ENCODE results near the gene MT1HL1.
"Not testable (repeated sequence)": the region's sequence is repeated elsewhere in the genome, so short reads cannot be mapped to it uniquely, and the experiment has no call there.

The MT1HL1 gene

GRCh38 chr1:236979149-236979900 lies 24.9 kb downstream of the MT1HL1 start:
- no peak for DNase-seq (ENCODE audit: low read depth, low spot score)
- H3K4me3 ChIP-seq (ENCODE audit: low read depth, low read length), result no peak overlapping the region
- TF ChIP-seq CTCF (IDR thresholded peaks at IDR 0.05; ENCODE audit: insufficient read depth, low read length, missing control alignments), result no peak
- ChIA-PET CTCF (no interaction called here), POLR2A (no interaction called here)

GRCh38 chr1:236978740-236979139 lies 25.5 kb downstream of the MT1HL1 start:
- no peak for TF ChIP-seq CTCF (IDR thresholded peaks at IDR 0.05; ENCODE audit: insufficient read depth, low read length, missing control alignments)
- no peak for DNase-seq (ENCODE audit: low read depth, low spot score)
- ChIA-PET CTCF (no interaction called here), POLR2A (no interaction called here)
- no peak overlapping the region for H3K4me3 ChIP-seq (ENCODE audit: low read depth, low read length)

- POLR2A ChIA-PET, result no interaction called here
- no peak for DNase-seq (ENCODE audit: low read depth, low spot score)
- TF ChIP-seq CTCF (IDR thresholded peaks at IDR 0.05; ENCODE audit: insufficient read depth, low read length, missing control alignments), result no peak
- H3K4me3 ChIP-seq (ENCODE audit: low read depth, low read length), result no peak overlapping the region
- CTCF ChIA-PET, result no interaction called here
Observed at GRCh38 chr1:236975461-236975860, 28.8 kb downstream of the MT1HL1 start.

GRCh38 chr1:236974025-236974424 lies 30.2 kb downstream of the MT1HL1 start:
- POLR2A ChIA-PET; H3K4me3 ChIP-seq (ENCODE audit: low read depth, low read length); DNase-seq (ENCODE audit: low read depth, low spot score); CTCF ChIA-PET: not testable (repeated sequence)

- POLR2A ChIA-PET, result no interaction called here
- DNase-seq (ENCODE audit: low read depth, low spot score), result no peak
- no peak overlapping the region for H3K4me3 ChIP-seq (ENCODE audit: low read depth, low read length)
- CTCF ChIA-PET, result no interaction called here
- TF ChIP-seq CTCF (IDR thresholded peaks at IDR 0.05; ENCODE audit: insufficient read depth, low read length, missing control alignments), result no peak
Observed at GRCh38 chr1:236966636-236967035, 37.6 kb downstream of the MT1HL1 start.

GRCh38 chr1:236963920-236964319 lies 40.3 kb downstream of the MT1HL1 start:
- CTCF ChIA-PET, result no interaction called here
- no peak for DNase-seq (ENCODE audit: low read depth, low spot score)
- POLR2A ChIA-PET, result no interaction called here
- no peak overlapping the region for H3K4me3 ChIP-seq (ENCODE audit: low read depth, low read length)
- TF ChIP-seq CTCF (IDR thresholded peaks at IDR 0.05; ENCODE audit: insufficient read depth, low read length, missing control alignments), result no peak

- H3K4me3 ChIP-seq (ENCODE audit: low read depth, low read length), result no peak overlapping the region
- CTCF ChIA-PET, result no interaction called here
- POLR2A ChIA-PET, result no interaction called here
- no peak for TF ChIP-seq CTCF (IDR thresholded peaks at IDR 0.05; ENCODE audit: insufficient read depth, low read length, missing control alignments)
- DNase-seq (ENCODE audit: low read depth, low spot score), result no peak
Observed at GRCh38 chr1:236959112-236959511, 45.1 kb downstream of the MT1HL1 start.
